ENCODE measurements around the gene GPALPP1.

DNA sequence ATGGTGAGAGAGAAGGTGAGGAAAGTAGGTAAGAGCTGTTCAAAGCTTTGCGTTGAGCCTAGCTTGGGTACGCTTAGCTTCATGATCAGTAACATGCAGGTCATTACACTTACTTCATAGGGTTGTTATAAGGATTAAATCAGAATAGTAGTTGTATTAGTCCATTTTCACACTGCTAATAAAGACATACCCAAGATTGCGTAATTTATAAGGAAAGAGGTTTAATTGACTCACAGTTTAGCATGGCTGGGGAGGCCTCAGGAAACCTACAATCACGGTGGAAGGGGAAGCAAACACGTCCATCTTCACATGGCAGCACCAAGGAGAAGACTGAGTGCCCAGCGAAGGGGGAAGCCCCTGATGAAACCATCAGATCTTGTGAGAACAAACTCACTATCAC is 21.9 kb downstream of the GPALPP1 start:
- TF ChIP-seq, protein P1, sequence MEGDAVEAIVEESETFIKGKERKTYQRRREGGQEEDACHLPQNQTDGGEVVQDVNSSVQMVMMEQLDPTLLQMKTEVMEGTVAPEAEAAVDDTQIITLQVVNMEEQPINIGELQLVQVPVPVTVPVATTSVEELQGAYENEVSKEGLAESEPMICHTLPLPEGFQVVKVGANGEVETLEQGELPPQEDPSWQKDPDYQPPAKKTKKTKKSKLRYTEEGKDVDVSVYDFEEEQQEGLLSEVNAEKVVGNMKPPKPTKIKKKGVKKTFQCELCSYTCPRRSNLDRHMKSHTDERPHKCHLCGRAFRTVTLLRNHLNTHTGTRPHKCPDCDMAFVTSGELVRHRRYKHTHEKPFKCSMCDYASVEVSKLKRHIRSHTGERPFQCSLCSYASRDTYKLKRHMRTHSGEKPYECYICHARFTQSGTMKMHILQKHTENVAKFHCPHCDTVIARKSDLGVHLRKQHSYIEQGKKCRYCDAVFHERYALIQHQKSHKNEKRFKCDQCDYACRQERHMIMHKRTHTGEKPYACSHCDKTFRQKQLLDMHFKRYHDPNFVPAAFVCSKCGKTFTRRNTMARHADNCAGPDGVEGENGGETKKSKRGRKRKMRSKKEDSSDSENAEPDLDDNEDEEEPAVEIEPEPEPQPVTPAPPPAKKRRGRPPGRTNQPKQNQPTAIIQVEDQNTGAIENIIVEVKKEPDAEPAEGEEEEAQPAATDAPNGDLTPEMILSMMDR (IDR thresholded peaks at IDR 0.05): no peak
- TF ChIP-seq POLR2A (IDR thresholded peaks at IDR 0.05): no peak
